ENCODE data around the gene PLSCR1. TPM values are rescaled to one million over a fixed set of nuclear protein-coding genes. Genes with fewer than 3 reads are reported as not detected.
"Not testable (repeated sequence)": the region's sequence is repeated elsewhere in the genome, so short reads cannot be mapped to it uniquely, and the experiment has no call there.

The PLSCR1 gene
- polyA plus RNA-seq, 4 donors, result 78.3 to 92.3 (median 83.9) TPM

DNA sequence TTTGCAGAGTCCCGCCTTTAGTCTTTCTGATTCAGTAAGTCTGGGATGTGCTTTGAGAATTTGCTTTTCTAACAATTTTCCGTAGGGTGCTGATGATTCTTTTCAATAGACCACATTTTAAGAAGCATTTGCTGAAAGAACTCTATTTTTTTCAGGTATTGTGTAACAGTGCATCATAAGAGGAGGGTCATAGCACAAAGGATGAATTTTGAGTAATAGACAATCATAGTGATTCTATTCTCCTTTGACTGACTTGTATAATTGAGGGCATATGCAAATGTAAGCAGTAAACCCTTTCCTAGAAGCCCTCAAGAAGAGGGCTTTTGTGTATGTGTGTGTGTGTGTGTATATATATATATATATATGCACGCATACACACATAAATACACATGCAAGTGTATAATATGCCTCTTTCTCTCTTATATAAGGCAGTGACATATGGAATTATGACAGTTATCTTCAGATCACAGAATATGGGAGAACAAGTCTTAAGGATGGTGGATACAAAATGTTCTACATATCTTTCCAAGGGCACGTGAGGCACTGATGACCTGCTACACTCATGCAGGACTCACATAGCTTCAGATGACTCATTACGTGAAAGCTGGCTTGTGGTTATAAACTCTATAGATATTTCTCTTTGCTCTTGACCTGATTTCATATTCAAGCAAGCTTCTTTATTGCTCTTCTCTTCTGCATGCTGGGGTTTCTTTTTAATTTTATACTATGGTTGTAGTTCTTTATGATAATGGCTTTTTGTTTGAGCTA is 6.5 kb upstream of the PLSCR1 start:
- no peak for DNase-seq (ENCODE audit: low read depth in 4 of 4, low spot score in 2 of 4)

DNA sequence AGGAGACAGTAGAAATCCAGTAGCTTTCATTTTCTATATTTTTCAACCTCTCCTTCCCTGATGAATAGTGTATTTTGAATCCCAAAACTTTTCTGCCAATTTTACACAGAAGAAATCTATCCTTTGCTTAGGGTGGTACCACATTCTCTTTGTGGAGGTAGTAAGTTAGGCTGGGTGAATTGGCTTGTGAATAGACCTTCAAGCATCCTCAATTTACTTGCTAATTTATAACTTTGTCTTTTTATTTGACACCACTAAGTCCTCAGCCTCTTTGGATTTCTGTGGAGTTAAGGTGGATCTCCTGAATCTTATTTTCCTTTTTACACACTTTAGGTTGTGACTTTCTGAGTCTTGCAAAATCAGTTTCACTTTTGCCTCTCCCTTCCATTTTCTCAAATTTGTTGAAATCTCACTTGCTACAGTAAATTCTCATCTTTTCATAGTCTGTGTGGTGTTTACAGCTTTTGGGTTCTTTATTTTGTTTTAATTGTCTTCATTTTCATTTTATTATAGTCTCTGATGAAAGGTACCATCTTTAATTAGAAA is 5.7 kb upstream of the PLSCR1 start:
- no peak for DNase-seq (ENCODE audit: low read depth in 4 of 4, low spot score in 2 of 4)

DNA sequence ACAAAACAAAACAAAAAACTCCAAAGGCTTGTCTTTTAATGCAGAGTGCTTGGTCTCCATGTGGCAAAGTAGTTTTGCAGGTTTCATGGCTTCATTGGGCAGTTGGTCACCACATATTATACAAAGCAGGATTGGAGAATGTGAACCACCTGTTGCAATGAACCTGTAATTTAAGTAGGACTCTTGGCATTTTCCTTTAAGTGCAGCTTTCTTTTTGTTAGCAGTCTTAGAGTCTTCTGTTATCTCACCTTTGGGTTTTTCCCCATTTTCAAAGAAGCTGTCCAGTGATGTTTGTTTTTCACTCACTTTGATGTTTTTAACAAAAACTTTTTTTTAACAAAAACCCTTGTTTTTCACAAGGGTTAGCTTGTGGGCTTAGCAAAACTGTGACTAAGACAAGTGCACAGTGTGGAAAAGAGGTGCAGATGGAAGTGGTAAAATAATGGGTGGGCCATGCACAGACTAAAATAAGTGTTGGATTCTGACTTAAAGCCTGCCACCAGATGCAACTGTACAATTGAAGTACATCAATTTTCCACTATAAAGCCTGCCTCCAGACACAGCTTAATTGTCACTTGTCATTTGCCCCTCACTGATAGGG is 2.9 kb upstream of the PLSCR1 start:
- no peak for DNase-seq (ENCODE audit: low read depth in 4 of 4, low spot score in 2 of 4)

DNA sequence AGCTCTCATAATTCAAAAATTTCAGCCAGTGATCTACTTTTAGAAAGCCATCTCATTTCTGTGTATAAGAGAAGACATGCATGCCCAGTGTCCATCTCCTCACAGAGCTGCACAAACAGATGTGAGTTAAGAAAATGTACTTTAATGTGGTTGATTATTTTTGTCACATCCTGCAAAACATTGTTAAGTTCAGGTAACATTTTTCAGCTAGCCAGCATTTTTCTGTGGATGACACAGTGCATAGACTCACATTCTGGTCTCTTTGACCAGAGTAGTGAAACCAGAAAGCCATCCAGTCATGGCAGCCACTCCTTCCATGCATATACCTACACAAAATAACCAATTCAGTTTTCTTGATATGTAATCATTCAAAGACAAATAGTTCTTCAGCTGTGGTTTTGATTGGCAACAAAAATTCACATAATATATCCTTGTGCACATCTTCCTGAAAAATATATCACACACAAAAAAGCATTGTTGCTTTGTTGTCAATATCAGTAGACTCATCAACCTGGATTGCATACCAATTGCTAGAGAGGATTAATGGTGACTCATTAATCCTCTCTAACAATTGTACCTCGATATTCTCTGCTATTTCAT is 2.1 kb upstream of the PLSCR1 start:
- DNase-seq (ENCODE audit: low read depth in 4 of 4, low spot score in 2 of 4), result no peak

DNA sequence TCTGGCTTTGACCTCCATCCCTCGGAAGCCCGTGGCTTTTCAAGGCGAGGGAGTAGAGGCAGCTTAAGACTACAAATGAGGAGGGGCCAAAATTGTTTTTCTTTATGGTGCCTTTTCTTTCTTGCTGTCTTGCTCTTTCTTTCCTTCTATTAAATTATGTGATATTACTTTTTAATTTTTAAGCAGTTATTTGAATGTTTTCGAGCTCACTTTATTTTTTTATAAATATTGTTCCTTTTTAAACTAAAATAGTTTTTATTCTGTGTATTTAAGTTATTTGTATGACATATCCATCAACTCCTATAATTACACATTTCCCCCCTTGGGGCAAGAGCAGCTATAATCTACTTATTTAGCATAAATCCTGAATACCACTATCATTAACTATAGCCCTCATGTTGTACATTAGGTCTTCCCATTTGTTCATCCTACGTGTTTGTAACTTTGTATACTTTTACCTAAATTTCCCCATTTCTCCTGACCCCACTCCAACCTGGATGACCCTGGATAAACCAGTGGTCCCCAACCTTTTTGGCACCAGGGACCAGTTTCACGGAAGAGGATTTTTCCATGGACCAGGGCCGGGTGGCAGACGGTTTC is 622 bp upstream of the PLSCR1 start:
- no peak for DNase-seq (ENCODE audit: low read depth in 4 of 4, low spot score in 2 of 4)

DNA sequence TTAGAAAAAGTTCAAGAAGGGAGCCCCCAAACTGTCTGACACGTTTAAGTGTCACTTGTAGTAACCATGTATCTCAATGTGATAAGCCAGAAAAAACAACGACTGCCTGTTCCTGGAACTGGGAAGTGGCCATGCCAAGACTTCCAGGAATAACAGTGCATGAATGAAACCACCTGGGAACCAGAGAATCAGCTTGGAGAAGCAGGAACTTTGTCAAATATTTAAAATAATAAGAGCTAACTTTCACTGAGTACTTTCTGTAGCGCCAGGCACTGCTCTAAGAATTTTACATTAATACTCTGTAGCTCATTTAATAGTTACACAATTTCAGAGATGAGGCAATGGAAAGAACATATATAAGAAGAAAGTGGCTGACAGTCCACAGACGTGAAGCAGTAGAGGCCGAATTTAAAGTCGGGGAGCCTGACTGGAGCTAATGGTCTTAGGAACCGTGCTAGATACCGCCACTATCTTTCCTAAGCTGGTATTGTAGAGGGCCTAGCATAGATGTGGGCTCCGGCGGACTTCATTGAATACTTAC is 876 bp downstream of the PLSCR1 start:
- peak in 3 of 4 donors; percentile 28 to 40 (median 36) for DNase-seq (ENCODE audit: low read depth in 4 of 4, low spot score in 2 of 4)

DNA sequence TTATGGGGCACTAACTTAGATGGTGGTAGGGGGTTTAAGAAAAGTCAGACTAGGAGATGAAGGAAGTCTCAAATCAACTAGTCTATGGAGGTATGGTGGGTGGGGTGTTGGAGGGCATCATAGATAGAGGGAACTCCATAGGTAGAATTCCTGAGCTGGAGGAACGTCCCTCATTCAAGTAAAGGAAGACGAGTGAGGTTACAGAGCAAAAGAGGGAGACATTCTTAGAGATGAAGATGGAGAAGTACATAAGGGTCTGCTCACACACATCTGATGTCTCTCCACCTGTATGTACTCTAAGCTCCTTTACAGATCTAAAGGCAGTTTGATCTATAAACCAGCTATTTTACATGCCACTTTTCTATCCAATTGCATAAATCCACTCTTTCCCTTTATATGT is 1.4 kb downstream of the PLSCR1 start:
- DNase-seq (ENCODE audit: low read depth in 4 of 4, low spot score in 2 of 4), result no peak

DNA sequence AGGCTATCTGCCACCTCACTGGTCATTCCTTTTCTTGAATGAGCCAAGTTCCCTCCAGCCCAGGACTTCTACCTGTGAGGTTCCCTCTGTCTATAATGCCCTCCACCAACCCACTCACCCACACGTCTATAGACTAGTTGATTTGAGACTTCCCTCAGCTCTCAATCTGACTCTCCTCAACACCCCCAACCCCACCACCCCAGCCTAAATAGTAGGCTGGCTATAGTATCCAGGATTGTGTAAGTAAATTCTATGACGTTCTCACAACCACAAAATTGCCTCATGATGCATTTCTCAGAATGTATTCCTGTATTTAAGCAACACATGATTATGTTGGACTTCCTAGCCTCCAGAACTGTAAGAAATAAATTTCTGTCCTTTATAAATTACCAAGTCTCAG is 2.2 kb downstream of the PLSCR1 start:
- no peak for DNase-seq (ENCODE audit: low read depth in 4 of 4, low spot score in 2 of 4)

DNA sequence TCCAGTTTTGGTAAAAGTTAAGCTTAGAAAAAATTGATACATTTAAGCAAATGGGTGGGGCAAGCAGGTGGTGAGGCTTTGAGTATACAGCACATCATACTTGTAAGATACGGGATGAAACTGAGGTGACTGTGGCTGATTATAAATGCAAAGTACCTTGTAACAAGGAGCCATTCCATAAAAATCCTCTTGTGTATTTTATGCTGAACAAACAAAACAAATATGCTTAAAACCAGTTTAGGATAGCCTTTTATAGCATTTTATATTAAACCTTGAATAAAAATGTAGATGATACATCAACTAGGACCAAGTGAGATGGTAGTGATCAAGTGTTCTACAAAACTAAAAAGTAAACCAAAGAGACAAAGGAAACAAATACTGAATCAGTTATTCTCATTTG is 3.4 kb downstream of the PLSCR1 start:
- DNase-seq (ENCODE audit: low read depth in 4 of 4, low spot score in 2 of 4), result no peak

DNA sequence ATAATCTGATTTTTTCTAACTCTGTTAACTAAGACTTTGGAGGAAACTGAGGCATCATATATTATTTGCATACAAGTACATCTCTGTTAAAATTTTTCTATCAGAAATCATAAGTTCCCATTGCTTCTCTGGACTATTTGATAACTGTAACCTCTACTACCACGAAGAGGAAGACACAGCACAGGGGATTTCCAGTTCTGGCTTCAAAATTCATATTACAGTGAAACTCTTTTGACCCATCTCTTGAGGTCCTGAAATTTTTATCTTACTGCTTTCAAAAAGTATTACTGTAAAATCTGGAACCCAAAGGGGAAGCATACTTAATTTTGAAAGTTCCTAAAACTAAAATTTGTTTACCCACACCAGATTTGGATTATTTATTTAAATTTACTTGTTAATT is 4.2 kb downstream of the PLSCR1 start:
- DNase-seq (ENCODE audit: low read depth in 4 of 4, low spot score in 2 of 4), result no peak

DNA sequence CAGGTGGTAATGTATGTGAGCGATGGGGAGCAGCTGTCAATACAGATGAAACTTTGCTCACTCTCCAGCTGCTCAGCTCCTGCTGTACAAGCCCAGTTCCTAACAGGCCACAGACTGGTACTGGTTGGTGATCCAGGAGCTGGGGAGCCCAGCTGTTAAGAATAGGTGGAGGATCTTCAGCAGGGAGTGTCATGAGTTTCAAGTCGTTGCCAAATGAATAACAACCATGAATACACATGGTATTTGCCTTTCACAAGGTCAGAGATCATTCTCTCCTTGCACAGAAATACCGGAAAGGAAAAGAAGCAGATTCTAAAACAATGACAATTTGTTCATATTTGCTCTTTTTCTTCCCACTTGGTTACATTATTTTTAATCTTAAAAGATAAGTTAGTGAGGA is 5.1 kb downstream of the PLSCR1 start:
- no peak for DNase-seq (ENCODE audit: low read depth in 4 of 4, low spot score in 2 of 4)

DNA sequence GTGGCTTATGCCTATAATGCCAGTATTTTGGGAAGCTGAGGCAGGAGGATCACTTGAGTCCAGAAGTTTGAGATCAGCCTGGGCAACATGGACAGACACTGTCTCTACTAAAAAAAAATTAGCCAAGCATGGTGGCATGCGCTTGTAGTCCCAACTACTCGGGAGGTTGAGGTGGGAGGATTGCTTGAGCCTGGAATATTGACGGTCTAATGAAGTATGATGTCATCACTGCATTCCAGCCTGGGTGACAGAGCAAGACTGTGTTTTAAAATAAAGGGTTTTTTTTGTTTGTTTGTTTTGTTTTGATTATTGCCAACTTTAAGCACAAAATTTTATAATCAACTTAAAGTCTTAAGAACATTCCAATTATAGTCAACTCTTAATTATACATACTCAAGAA is 6.8 kb downstream of the PLSCR1 start:
- DNase-seq (ENCODE audit: low read depth in 4 of 4, low spot score in 2 of 4), result no peak

DNA sequence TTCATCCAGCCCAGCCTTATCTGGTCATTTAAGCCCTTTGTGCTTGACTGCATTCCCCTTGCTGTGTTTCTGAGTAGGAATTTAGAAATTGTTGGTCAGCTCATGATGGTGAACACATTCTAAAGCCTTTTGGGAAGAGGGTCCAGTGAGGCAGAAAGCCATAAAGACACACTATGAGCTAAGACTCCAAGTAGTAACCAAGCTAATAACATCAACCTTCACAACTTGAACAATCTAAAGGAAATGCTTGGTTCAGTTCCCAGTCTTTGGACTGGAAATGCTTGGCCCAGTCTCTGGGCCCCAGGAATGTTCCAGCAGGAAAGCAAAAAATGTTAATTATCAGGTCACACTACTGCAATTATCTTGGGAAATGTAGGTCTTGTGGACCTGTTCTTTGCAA is 7.7 kb downstream of the PLSCR1 start:
- no peak for DNase-seq (ENCODE audit: low read depth in 4 of 4, low spot score in 2 of 4)

DNA sequence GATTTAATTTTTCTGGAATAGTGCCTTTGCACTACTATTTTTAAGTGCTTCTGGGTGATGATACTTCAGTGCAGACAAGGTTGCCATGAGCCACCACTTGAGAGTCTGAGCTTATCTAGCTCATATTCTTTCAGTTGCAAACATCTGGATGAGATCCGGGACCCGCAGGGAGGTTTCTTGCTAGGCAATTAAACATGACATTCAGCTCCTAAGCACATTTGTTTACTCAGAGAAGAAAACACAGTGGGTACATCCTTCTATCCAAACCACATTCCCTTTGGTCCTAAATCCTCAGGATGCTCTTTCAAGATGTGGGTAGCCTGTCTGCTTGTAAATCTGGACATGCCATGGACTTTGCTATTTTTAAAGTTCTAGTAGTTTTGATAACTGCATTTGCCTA is 12.0 kb downstream of the PLSCR1 start:
- DNase-seq (ENCODE audit: low read depth in 4 of 4, low spot score in 2 of 4), result no peak

DNA sequence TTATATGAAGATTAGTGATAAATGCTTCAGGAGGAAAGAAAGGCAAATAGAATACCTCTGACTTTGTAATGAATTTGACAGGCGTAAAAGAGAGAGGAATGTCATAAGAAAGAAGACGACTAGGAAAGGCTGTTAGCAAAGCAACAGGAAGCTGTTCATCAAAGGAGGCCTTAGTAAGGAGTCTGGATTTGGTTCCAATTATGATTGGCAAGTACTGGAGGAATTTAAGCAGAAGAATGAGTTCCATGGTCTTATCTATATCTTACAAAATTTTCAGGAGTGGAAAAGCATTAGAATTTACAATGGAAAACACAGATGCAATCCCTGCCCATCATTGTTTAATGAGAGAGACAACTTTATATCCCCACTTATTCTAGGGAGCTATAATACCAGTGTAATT is 13.8 kb downstream of the PLSCR1 start:
- no peak for DNase-seq (ENCODE audit: low read depth in 4 of 4, low spot score in 2 of 4)

DNA sequence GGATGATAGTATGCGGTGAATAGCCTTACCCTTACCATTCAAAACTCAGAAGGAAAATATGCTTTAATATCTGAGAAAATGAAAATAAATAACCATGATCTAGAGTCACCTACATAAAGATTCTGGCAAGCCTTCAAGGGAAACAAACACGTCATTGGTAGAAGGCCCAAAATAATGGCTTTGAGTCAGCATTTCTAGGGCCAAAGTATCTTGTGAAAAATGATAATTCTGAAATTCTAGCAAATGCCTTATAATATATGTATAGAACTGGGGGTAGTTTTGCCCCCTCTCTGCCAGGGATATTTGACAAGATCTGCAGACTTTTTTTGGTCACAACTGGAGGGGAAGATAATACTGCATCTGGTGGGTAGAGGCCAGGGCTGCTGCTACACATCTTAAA is 15.4 kb downstream of the PLSCR1 start:
- no peak for DNase-seq (ENCODE audit: low read depth in 4 of 4, low spot score in 2 of 4)

DNA sequence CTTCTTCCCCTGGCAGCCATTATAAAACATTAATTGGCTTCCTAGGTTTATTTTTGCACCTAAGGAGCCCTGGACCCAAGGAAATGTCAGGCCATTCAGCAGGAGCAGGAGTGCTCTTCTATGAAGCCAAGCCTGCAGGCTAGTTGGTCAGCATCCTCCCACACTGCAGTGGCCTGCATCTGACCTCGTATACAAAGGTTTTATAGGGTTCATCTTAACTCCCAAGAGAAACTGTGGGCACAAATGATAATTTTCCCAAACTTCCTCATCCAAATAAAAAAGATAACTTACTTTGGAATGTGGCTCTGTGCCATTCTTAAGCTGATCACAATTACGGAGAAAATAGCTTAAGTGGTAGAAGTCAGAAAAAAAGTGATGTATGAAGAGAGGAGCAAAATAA is 19.4 kb downstream of the PLSCR1 start:
- no peak for DNase-seq (ENCODE audit: low read depth in 4 of 4, low spot score in 2 of 4)

DNA sequence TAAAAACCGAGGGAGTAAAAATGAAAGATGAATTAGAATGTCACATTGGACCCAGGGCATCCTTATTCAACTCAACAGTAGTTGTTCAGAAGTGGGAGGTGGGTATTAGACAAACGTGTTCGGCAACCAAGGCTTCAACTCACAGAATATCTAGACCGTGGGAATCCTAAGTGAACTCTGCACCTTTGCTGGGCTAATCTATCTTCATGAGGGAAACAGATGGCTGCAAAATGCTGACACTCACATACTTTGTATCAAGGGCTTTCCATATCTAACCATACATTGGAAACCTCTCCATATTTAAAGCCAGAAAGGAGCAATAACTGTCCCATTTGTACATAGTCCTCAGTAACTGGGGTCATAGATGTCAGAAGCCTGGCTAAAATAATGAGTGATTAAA is 20.9 kb downstream of the PLSCR1 start:
- DNase-seq (ENCODE audit: low read depth in 4 of 4, low spot score in 2 of 4), result no peak

DNA sequence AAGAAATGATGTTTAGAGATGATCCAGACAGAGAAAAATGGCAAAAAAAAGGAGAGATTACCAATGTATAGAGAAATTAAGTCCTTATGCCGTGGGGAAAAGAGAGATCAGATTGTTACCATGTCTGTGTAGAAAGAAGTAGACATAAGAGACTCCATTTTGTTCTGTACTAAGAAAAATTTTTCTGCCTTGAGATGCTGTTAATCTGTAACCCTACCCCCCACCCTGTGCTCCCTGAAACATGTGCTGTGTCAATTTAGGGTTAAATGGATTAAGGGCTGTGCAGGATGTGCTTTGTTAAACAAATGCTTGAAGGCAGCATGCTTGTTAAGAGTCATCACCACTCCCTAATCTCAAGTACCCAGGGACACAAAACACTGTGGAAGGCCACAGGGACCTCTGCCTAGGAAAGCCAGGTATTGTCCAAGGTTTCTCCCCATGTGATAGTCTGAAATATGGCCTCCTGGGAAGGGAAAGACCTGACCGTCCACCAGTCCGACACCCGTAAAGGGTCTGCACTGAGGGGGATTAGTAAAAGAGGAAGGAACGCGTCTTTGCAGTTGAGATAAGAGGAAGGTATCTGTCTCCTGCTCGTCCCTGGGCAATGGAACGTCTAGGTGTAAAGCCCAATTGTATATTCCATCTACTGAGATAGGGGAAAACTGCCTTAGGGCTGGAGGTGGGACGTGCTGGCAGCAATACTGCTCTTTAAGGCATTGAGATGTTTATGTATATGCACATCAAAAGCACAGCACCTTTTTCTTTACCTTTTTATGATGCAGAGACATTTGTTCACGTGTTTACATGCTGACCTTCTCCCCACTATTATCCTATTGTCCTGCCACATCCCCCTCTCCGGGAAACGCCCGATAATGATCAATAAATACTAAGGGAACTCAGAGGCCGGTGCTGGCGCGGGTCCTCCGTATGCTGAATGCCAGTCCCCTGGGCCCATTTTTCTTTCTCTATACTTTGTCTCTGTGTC is 21.9 kb downstream of the PLSCR1 start:
- DNase-seq (ENCODE audit: low read depth in 4 of 4, low spot score in 2 of 4), result not testable (repeated sequence)

DNA sequence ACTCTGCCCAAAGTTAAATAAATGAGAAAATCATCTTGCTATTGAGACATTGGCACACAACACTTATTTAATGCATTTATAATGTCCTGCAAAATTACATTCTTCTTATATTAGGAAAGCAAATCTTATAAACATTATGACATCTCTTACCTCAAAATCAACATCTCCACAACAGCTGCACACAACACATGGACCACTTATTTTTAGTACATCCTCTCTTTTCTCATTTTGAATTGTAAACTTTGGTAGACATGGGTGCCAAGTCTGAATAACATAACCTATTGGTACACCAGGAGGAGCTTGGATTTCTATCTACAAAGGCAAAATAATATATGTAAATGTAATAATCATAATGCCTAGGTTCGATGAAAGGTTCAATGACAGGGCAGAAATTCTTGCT is 23.0 kb downstream of the PLSCR1 start:
- DNase-seq (ENCODE audit: low read depth in 4 of 4, low spot score in 2 of 4), result no peak

Data from left renal cortex interstitium (tissue), 4 donors.